Ovary (tissue), 3 donors: Measurements from ENCODE around the gene MAU2.

Experiments used
- CTCF ChIP-seq, 3 donors: fragments of 450-650 bp in 2 of 3; fragments of 200-600 bp in 1 of 3; IDR thresholded peaks; one replicate each; pipeline versions ENCODE4 v1.5.1 to v1.8.0; 2016 to 2022; ENCODE audit warnings: antibody characterized with exemption in 3 of 3, mild to moderate bottlenecking in 1 of 3
- POLR2A ChIP-seq: fragments of 450-650 bp; IDR thresholded peaks from one replicate; pipeline ENCODE4 v1.6.1; 2017; ENCODE audit warnings: antibody characterized with exemption, mild to moderate bottlenecking, moderate library complexity
- donor health status: DM: no; HTN: no; CAD: no.

DNA sequence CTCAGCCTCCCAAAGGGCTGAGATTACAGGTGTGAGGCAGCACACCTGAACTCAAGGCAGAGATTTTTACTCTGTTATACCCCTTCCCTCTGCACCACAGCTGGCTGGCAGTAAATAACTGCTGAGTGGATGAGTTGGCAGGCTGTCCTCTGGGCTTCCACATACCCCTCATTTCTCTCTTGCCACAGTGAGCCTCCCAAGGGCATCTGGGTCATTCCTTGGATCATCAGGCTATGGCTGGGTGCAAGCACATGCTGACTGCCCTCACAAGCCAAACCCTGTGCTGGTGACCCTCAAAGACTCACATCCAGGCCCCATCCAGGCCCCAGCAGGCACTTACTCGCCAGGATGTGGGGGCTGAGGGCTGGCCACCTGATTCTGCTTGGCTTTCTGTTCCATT is 4.5 kb upstream of the MAU2 start:
- TF ChIP-seq POLR2A (no peak), CTCF (IDR thresholded peaks at IDR 0.05) (no peak)
